Measurements from ENCODE around the gene ADAMTS13. TPM values are rescaled to one million over a fixed set of nuclear protein-coding genes. Genes with fewer than 3 reads are reported as not detected.
"Not testable (repeated sequence)": the region's sequence is repeated elsewhere in the genome, so short reads cannot be mapped to it uniquely, and the experiment has no call there.

Gene ADAMTS13
- total and polyA plus RNA-seq, 2 experiments from 2014 or later: 1.4 to 2.2 TPM

DNA sequence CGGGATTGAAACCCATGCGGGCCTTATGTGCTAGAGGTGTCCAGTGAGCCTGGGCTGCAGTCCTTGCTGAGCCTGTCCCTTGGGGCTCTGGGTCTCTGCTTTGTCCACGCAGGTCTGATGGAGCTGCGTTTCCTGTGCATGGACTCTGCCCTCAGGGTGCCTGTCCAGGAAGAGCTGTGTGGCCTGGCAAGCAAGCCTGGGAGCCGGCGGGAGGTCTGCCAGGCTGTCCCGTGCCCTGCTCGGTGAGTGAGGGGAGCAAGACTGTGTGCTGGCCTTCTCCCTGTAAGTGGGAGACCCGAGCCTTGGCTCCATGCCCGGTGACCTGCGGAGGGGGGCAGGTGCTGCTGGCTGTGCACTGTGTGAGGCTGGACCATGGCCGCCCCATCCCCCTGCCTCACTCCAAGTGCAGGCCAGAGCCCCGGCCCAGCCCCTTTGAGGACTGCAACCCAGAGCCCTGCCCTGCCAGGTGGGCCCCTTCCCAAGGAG lies 26.4 kb downstream of the ADAMTS13 start:
- H3K4me1 ChIP-seq (ENCODE audit: insufficient read depth): no peaks in the 10 kb centered on the region
- H3K9ac ChIP-seq: no peak overlapping the region
- H3K4me3 ChIP-seq: no peak overlapping the region
- WGBS, 2 experiments (ENCODE audit: low coverage in 1 of 2, low lambda C conversion rate in 2 of 2, missing lambda C conversion rate in 2 of 2): 72 to 89% methylated on average over 12 to 13 of the region's 13 CpGs
- no peaks in the 10 kb centered on the region for H3K36me3 ChIP-seq (ENCODE audit: low read depth)
- H4K20me1 ChIP-seq (ENCODE audit: insufficient read depth): no peaks in the 10 kb centered on the region
- in situ Hi-C loops (cut with MboI): no loop called here
- no peak overlapping the region for H3K4me2 ChIP-seq (ENCODE audit: unreplicated experiment)
- no peaks in the 10 kb centered on the region for H3K79me2 ChIP-seq (ENCODE audit: insufficient read depth)
- no peaks in the 10 kb centered on the region for H3K9me2 ChIP-seq (ENCODE audit: insufficient read depth)
- no peaks in the 10 kb centered on the region for H3K9me3 ChIP-seq (ENCODE audit: low read depth)
- TF ChIP-seq EZH2phosphoT487 (IDR thresholded peaks at IDR 0.05; ENCODE audit: insufficient read depth, low read depth): no peak
- TF ChIP-seq EZH2 (IDR thresholded peaks at IDR 0.05; ENCODE audit: insufficient read depth, poor library complexity, severe bottlenecking): no peak
- H3K27me3 ChIP-seq (replicated peaks; ENCODE audit: insufficient read depth): no peaks in the 10 kb centered on the region
- no peak for DNase-seq
- no peaks in the 10 kb centered on the region for H3F3A ChIP-seq (ENCODE audit: insufficient read depth)
- H2AFZ ChIP-seq: no peak overlapping the region
- no peak overlapping the region for H3K27ac ChIP-seq

DNA sequence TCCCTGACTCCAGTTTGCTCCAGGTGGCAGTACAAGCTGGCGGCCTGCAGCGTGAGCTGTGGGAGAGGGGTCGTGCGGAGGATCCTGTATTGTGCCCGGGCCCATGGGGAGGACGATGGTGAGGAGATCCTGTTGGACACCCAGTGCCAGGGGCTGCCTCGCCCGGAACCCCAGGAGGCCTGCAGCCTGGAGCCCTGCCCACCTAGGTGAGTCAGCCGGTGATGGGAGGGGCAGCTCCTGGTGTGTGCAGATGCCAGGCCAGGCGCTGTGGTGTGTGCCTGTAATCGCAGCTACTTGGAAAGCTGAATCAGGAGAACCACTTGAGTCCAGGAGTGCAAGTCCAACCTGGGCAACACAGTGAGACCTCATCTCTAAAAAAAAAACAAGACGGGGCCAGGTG lies 27.6 kb downstream of the ADAMTS13 start:
- no peak for TF ChIP-seq EZH2 (IDR thresholded peaks at IDR 0.05; ENCODE audit: insufficient read depth, poor library complexity, severe bottlenecking)
- no peak for TF ChIP-seq EZH2phosphoT487 (IDR thresholded peaks at IDR 0.05; ENCODE audit: insufficient read depth, low read depth)
- H2AFZ ChIP-seq: no peak overlapping the region
- H3K27ac ChIP-seq: no peak overlapping the region
- no peaks in the 10 kb centered on the region for H4K20me1 ChIP-seq (ENCODE audit: insufficient read depth)
- no peaks in the 10 kb centered on the region for H3K4me1 ChIP-seq (ENCODE audit: insufficient read depth)
- H3K4me2 ChIP-seq (ENCODE audit: unreplicated experiment): no peak overlapping the region
- H3K36me3 ChIP-seq (ENCODE audit: low read depth): no peaks in the 10 kb centered on the region
- WGBS, 2 experiments (ENCODE audit: low coverage in 1 of 2, low lambda C conversion rate in 2 of 2, missing lambda C conversion rate in 2 of 2): 88 to 91% methylated on average over 12 of the region's 12 CpGs
- no peaks in the 10 kb centered on the region for H3K27me3 ChIP-seq (replicated peaks; ENCODE audit: insufficient read depth)
- in situ Hi-C loops (cut with MboI): no loop called here
- no peak overlapping the region for H3K4me3 ChIP-seq
- no peak overlapping the region for H3K9ac ChIP-seq
- H3F3A ChIP-seq (ENCODE audit: insufficient read depth): no peaks in the 10 kb centered on the region
- H3K9me3 ChIP-seq (ENCODE audit: low read depth): no peaks in the 10 kb centered on the region
- peak; percentile 22 for DNase-seq
- H3K79me2 ChIP-seq (ENCODE audit: insufficient read depth): no peaks in the 10 kb centered on the region
- H3K9me2 ChIP-seq (ENCODE audit: insufficient read depth): no peaks in the 10 kb centered on the region

DNA sequence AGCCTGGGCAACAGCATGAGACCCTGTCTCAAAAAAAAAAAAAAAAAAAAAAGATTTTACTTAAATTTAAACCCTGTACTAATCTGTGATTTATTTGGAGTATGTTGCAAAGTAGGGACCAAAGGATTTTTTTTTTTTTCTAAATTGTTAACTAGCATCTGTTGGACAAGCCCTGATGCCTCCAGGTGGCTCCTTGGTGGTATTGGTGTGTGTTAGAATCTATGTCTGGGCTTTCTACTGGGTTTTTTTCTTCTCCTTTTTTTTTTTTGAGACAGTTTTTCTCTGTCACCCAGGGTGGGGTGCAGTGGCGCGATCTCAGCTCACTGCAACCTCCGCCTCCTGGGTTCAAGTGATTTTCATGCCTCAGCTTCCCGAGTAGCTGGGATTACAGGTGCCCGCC lies 29.7 kb downstream of the ADAMTS13 start:
- H3K27ac ChIP-seq; H3K79me2 ChIP-seq (ENCODE audit: insufficient read depth); H3F3A ChIP-seq (ENCODE audit: insufficient read depth); H3K9ac ChIP-seq; H3K4me2 ChIP-seq (ENCODE audit: unreplicated experiment); H2AFZ ChIP-seq; in situ Hi-C loops (cut with MboI); H3K4me1 ChIP-seq (ENCODE audit: insufficient read depth); H3K36me3 ChIP-seq (ENCODE audit: low read depth); H3K9me3 ChIP-seq (ENCODE audit: low read depth); H3K27me3 ChIP-seq (replicated peaks; ENCODE audit: insufficient read depth); DNase-seq; H3K9me2 ChIP-seq (ENCODE audit: insufficient read depth); H4K20me1 ChIP-seq (ENCODE audit: insufficient read depth); H3K4me3 ChIP-seq: not testable (repeated sequence)
- WGBS, 2 experiments (ENCODE audit: low coverage in 1 of 2, low lambda C conversion rate in 2 of 2, missing lambda C conversion rate in 2 of 2): 86 to 90% methylated on average over 5 of the region's 5 CpGs

DNA sequence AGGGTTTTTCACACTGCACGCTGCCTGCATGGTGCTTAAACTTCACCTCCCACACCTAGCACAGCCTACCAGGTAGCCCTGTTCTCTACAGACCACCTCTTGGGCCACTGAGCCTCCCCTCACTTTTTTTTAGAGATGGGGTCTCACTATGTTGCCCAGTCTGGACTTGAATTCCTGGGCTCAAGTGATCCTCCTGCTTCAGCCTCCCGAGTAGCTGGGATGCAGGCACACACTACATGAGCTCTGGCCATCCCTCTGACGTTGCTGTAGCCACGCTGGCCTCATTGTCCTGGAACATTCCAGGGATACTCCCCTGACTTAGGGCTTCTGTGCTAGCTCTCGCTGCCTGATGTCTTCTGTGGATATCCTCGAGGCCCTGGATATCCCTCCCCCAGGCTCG lies 30.4 kb downstream of the ADAMTS13 start:
- no peak overlapping the region for H3K27ac ChIP-seq

DNA sequence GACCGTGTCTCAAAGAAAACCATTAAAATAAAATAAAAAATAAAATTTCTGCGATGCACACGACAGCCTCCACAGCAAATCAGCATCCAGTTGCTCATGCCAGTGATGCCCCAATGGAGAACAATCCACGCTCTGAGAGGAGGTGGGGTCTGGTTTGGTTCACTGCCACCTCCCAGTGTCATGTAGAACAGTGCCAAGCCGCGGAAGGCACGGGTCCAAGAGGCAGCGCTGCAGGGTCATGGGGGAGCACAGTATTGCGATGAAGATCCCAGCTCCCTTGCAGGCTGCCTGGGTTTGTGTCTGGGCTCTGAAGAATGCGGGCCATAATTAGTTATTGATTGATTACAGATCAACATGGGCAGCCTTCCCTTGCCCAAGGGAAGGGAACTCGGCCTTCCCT lies 31.5 kb downstream of the ADAMTS13 start:
- Histone ChIP-seq H2AFZ (no peak overlapping the region), H3K4me2 (ENCODE audit: unreplicated experiment) (no peak overlapping the region), H3K27ac (no peak overlapping the region), H4K20me1 (ENCODE audit: insufficient read depth) (no peaks in the 10 kb centered on the region), H3K4me1 (ENCODE audit: insufficient read depth) (no peaks in the 10 kb centered on the region), H3K36me3 (ENCODE audit: low read depth) (no peaks in the 10 kb centered on the region), H3F3A (ENCODE audit: insufficient read depth) (no peaks in the 10 kb centered on the region), H3K9ac (no peak overlapping the region), H3K4me3 (no peak overlapping the region), H3K79me2 (ENCODE audit: insufficient read depth) (no peaks in the 10 kb centered on the region), H3K9me2 (ENCODE audit: insufficient read depth) (no peaks in the 10 kb centered on the region), H3K9me3 (ENCODE audit: low read depth) (no peaks in the 10 kb centered on the region), H3K27me3 (replicated peaks; ENCODE audit: insufficient read depth) (no peaks in the 10 kb centered on the region)
- TF ChIP-seq EZH2 (IDR thresholded peaks at IDR 0.05; ENCODE audit: insufficient read depth, poor library complexity, severe bottlenecking): no peak
- 32 to 34% methylated on average over 11 of the region's 11 CpGs for WGBS, 2 experiments (ENCODE audit: low coverage in 1 of 2, low lambda C conversion rate in 2 of 2, missing lambda C conversion rate in 2 of 2)
- in situ Hi-C loops (cut with MboI): no loop called here
- DNase-seq: no peak

More for the DNA sequence above, 30.4 kb downstream of the ADAMTS13 start:
- no peaks in the 10 kb centered on the region for H3K9me2 ChIP-seq (ENCODE audit: insufficient read depth)
- H3K36me3 ChIP-seq (ENCODE audit: low read depth): no peaks in the 10 kb centered on the region
- H3K4me3 ChIP-seq: no peak overlapping the region
- H3K27me3 ChIP-seq (replicated peaks; ENCODE audit: insufficient read depth): no peaks in the 10 kb centered on the region
- H2AFZ ChIP-seq: no peak overlapping the region
- no peaks in the 10 kb centered on the region for H3K79me2 ChIP-seq (ENCODE audit: insufficient read depth)
- no peak overlapping the region for H3K4me2 ChIP-seq (ENCODE audit: unreplicated experiment)
- WGBS, 2 experiments (ENCODE audit: low coverage in 1 of 2, low lambda C conversion rate in 2 of 2, missing lambda C conversion rate in 2 of 2): 79 to 85% methylated on average over 7 of the region's 7 CpGs
- H3K9me3 ChIP-seq (ENCODE audit: low read depth): no peaks in the 10 kb centered on the region
- TF ChIP-seq EZH2 (IDR thresholded peaks at IDR 0.05; ENCODE audit: insufficient read depth, poor library complexity, severe bottlenecking) (no peak), EZH2phosphoT487 (IDR thresholded peaks at IDR 0.05; ENCODE audit: insufficient read depth, low read depth) (no peak)
- H3K4me1 ChIP-seq (ENCODE audit: insufficient read depth): no peaks in the 10 kb centered on the region
- in situ Hi-C loops (cut with MboI): no loop called here
- no peaks in the 10 kb centered on the region for H3F3A ChIP-seq (ENCODE audit: insufficient read depth)
- DNase-seq: no peak
- no peak overlapping the region for H3K9ac ChIP-seq
- H4K20me1 ChIP-seq (ENCODE audit: insufficient read depth): no peaks in the 10 kb centered on the region

Measured in GM23248 (cell line).